Measurements from ENCODE around the gene DLK1. TPM values are rescaled to one million over a fixed set of nuclear protein-coding genes. Genes with fewer than 3 reads are reported as not detected.
A peak's percentile ranks its signal among the peaks of the same experiment; 100 is the strongest.

DLK1 gene
- total RNA-seq, 4 donors from 2014 or later = 0.53 to 5.1 (median 3.5) TPM

DNA sequence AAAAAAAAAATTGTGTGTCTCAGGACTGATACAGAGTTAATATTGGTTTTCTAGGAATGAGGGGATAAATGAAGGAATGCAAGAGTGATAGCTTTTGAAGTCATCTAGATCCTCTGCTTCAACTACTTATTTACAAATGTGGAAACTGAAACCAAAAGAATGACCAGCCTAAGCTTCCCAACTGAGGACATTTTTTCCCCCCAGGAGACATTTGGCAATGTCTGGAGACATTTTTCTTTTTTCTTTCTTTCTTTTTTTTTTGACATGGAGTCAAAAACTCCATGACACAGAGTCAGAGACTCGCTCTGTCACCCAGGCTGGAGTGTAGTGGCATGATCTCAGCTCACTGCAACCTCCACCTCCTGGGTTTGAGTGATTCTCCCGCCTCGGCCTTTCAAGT, 15.3 kb downstream of the DLK1 start:
- Histone ChIP-seq H3K4me1 (no peaks in the 10 kb centered on the region), H3K4me3 (no peak overlapping the region), H3K27ac (no peak overlapping the region), H3K9me3 (no peaks in the 10 kb centered on the region), H3K36me3 (no peaks in the 10 kb centered on the region), H3K27me3 (no peaks in the 10 kb centered on the region)
- no peak for ATAC-seq
- no peak for DNase-seq
- TF ChIP-seq, protein P1, sequence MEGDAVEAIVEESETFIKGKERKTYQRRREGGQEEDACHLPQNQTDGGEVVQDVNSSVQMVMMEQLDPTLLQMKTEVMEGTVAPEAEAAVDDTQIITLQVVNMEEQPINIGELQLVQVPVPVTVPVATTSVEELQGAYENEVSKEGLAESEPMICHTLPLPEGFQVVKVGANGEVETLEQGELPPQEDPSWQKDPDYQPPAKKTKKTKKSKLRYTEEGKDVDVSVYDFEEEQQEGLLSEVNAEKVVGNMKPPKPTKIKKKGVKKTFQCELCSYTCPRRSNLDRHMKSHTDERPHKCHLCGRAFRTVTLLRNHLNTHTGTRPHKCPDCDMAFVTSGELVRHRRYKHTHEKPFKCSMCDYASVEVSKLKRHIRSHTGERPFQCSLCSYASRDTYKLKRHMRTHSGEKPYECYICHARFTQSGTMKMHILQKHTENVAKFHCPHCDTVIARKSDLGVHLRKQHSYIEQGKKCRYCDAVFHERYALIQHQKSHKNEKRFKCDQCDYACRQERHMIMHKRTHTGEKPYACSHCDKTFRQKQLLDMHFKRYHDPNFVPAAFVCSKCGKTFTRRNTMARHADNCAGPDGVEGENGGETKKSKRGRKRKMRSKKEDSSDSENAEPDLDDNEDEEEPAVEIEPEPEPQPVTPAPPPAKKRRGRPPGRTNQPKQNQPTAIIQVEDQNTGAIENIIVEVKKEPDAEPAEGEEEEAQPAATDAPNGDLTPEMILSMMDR (IDR thresholded peaks at IDR 0.05 in 4 of 5, conservative IDR thresholded peaks at IDR 0.05 in 1 of 5) = no peak
- no peak for TF ChIP-seq POLR2A (IDR thresholded peaks at IDR 0.05)
- intact Hi-C loops (cut with DNase I; ENCODE audit: low total_unique reads) = no loop called here
- in situ Hi-C loops (cut with MboI; ENCODE audit: low sequenced_read_pairs in 4 of 4) = no loop called here

DNA sequence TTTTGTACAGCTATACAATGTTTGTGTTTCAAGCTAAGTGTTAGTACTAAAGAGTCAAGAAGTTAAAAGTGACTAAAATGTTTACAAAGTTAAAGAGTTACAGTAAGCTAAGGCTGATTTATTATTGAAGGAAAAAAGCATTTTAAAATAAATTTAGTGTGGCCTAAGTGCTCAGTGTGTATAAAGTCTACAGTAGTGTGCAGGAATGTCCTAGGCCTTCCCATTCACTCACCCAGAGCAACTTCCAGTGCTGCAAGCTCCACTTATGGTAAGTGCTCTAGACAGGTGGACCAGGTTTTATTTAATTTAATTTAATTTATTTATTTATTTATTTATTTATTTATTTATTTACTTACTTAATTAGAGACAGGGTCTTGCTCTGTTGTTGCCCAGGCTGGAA, 19.6 kb downstream of the DLK1 start:
- Histone ChIP-seq H3K27ac (no peak overlapping the region), H3K4me3 (no peak overlapping the region), H3K27me3 (no peaks in the 10 kb centered on the region), H3K4me1 (no peaks in the 10 kb centered on the region), H3K9me3 (no peaks in the 10 kb centered on the region), H3K36me3 (no peaks in the 10 kb centered on the region)
- intact Hi-C loops (cut with DNase I; ENCODE audit: low total_unique reads) (no loop called here), in situ Hi-C loops (cut with MboI; ENCODE audit: low sequenced_read_pairs in 4 of 4) (no loop called here)
- ATAC-seq (no peak), DNase-seq (no peak)
- no peak for TF ChIP-seq POLR2A (IDR thresholded peaks at IDR 0.05)
- TF ChIP-seq, protein P1 (IDR thresholded peaks at IDR 0.05 in 4 of 5, conservative IDR thresholded peaks at IDR 0.05 in 1 of 5) = no peak

DNA sequence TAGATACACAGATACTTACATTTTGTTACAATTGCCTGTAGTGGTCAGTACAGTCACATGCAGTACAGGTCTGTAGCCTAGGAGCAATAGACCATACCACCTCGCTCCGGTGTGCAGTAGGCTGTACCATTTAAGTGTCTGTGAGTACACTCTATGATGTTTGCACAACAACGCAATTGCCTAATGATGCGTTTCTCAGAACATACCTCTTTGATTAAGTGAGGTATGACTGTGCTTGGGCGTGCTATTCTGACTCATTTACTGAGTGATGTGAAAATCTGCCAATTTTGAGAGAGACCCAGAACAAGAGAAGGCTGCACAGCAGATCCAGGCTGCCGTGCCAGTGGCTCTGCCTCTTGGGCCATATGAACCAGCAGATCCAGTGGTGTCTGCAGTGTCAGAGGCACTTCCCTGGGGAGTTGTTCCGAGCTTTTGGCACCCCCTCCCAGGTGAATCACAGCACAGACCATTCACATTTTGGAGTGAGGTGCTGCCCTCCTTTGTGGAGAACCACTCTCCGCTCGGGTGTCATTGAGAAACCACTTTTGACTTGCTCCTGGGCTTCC, 20.4 kb downstream of the DLK1 start:
- Histone ChIP-seq H3K27me3 (no peaks in the 10 kb centered on the region), H3K4me3 (no peak overlapping the region), H3K36me3 (no peaks in the 10 kb centered on the region), H3K9me3 (no peaks in the 10 kb centered on the region), H3K27ac (no peak overlapping the region), H3K4me1 (no peaks in the 10 kb centered on the region)
- in situ Hi-C loops (cut with MboI; ENCODE audit: low sequenced_read_pairs in 4 of 4) = no loop called here
- intact Hi-C loops (cut with DNase I; ENCODE audit: low total_unique reads) = no loop called here
- DNase-seq = no peak
- TF ChIP-seq POLR2A (IDR thresholded peaks at IDR 0.05) = no peak
- TF ChIP-seq, protein P1 (IDR thresholded peaks at IDR 0.05 in 4 of 5, conservative IDR thresholded peaks at IDR 0.05 in 1 of 5) = no peak
- ATAC-seq = peak in 1 of 2 donors; percentile 47

DNA sequence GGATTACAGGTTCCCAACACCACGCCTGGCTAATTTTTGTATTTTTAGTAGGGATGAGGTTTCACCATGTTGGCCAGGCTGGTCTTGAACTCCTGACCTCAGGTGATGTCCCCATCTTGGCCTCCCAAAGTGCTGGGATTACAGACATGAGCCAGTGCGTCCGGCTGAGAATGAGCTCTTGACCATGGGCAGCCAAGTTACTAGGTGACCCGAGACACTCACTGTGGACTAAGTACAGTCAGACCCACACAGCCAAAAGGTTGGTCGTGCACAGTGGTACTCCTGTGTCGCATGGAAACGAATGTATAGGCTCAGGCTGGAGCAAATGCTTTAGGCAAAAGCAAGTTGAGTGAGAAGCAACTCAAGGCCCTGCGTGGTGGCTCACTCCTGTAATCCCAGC, 21.0 kb downstream of the DLK1 start:
- in situ Hi-C loops (cut with MboI; ENCODE audit: low sequenced_read_pairs in 4 of 4) = no loop called here
- intact Hi-C loops (cut with DNase I; ENCODE audit: low total_unique reads) = no loop called here
- DNase-seq = no peak

More for the DNA sequence above, 21.0 kb downstream of the DLK1 start:
- no peak for ATAC-seq
- Histone ChIP-seq H3K9me3 (no peaks in the 10 kb centered on the region), H3K36me3 (no peaks in the 10 kb centered on the region), H3K27me3 (no peaks in the 10 kb centered on the region), H3K4me1 (no peaks in the 10 kb centered on the region), H3K27ac (no peak overlapping the region), H3K4me3 (no peak overlapping the region)
- TF ChIP-seq POLR2A (IDR thresholded peaks at IDR 0.05) = no peak
- TF ChIP-seq, protein P1 (IDR thresholded peaks at IDR 0.05 in 4 of 5, conservative IDR thresholded peaks at IDR 0.05 in 1 of 5) = no peak
